ENCODE measurements around the gene NOX5. TPM values are rescaled to one million over a fixed set of nuclear protein-coding genes. Genes with fewer than 3 reads are reported as not detected.

NOX5 gene
- total RNA-seq, 4 donors from 2014 or later: 0.33 to 2.1 (median 0.39) TPM

GRCh38 chr15:69000091-69000490, 14.4 kb upstream of the NOX5 start:
- no peak for TF ChIP-seq CTCF (IDR thresholded peaks at IDR 0.05; ENCODE audit: low read depth)

GRCh38 chr15:69000725-69001503, 13.6 kb upstream of the NOX5 start:
- no peak for TF ChIP-seq CTCF (IDR thresholded peaks at IDR 0.05; ENCODE audit: low read depth)

- TF ChIP-seq CTCF (IDR thresholded peaks at IDR 0.05; ENCODE audit: low read depth): no peak
Measured at GRCh38 chr15:69002783-69003182, 11.7 kb upstream of the NOX5 start.

GRCh38 chr15:69004011-69004410, 10.5 kb upstream of the NOX5 start:
- TF ChIP-seq CTCF (IDR thresholded peaks at IDR 0.05; ENCODE audit: low read depth): no peak

GRCh38 chr15:69008056-69008455, 6.4 kb upstream of the NOX5 start:
- no peak for TF ChIP-seq CTCF (IDR thresholded peaks at IDR 0.05; ENCODE audit: low read depth)

- TF ChIP-seq CTCF (IDR thresholded peaks at IDR 0.05; ENCODE audit: low read depth): no peak
Measured at GRCh38 chr15:69009341-69009740, 5.2 kb upstream of the NOX5 start.

GRCh38 chr15:69011641-69012040, 2.9 kb upstream of the NOX5 start:
- TF ChIP-seq CTCF (IDR thresholded peaks at IDR 0.05; ENCODE audit: low read depth): no peak

All from subcutaneous adipose tissue (tissue), 4 donors.